Measurements from ENCODE around the gene PTGR1.

GRCh38 chr9:111531716-111532115 lies 67.7 kb downstream of the PTGR1 start:
- TF ChIP-seq EZH2 (IDR thresholded peaks at IDR 0.05; ENCODE audit: borderline replicate concordance, low read depth, low read length, poor library complexity, severe bottlenecking) (no peak), CTCF (conservative IDR thresholded peaks at IDR 0.05; ENCODE audit: low read depth, low read length) (no peak)

Measured in A673 (cell line).